Fibroblast of mammary gland (primary cell): Measurements from ENCODE around the gene KIFBP.
"Not testable (repeated sequence)": the region's sequence is repeated elsewhere in the genome, so short reads cannot be mapped to it uniquely, and the experiment has no call there.

Experiments
- DNase-seq: peaks from one replicate; pipeline ENCODE4 v3.0.0-alpha.2; 2010; ENCODE audit warnings: low read depth
- H3K4me3 ChIP-seq: 2 replicates; pipeline ENCODE4 v1.5.1; 2011; ENCODE audit warnings: low read depth, mild to moderate bottlenecking, low read length, moderate library complexity; ENCODE audit not compliant: control insufficient read depth
- TF ChIP-seq, protein P1 (sequence below): conservative IDR thresholded peaks from 2 replicates; pipeline ENCODE4 v1.5.1; 2011; ENCODE audit warnings: low read depth, low read length, inconsistent platforms; ENCODE audit not compliant: control insufficient read depth, insufficient read depth

Gene KIFBP

DNA sequence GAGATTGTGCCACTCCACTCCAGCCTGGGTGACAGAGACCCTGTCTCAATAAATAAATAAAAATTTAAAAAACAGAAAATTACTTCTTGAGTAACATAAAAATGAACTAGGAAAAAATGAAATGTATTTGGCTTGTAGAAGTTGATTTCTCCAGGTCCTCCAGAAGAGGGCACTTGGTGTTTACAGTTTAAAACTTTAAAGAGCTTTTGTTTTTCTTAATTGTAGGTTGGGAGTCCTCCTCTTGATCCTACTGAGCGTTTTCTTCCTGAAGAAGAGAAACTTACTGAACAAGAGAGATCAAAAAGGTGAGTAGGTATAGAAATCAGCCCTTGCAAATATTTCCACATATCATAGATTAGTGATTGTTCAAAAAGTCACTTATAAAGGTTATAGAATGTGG is 16.2 kb downstream of the KIFBP start:
- no peak overlapping the region for H3K4me3 ChIP-seq
- TF ChIP-seq, protein P1, sequence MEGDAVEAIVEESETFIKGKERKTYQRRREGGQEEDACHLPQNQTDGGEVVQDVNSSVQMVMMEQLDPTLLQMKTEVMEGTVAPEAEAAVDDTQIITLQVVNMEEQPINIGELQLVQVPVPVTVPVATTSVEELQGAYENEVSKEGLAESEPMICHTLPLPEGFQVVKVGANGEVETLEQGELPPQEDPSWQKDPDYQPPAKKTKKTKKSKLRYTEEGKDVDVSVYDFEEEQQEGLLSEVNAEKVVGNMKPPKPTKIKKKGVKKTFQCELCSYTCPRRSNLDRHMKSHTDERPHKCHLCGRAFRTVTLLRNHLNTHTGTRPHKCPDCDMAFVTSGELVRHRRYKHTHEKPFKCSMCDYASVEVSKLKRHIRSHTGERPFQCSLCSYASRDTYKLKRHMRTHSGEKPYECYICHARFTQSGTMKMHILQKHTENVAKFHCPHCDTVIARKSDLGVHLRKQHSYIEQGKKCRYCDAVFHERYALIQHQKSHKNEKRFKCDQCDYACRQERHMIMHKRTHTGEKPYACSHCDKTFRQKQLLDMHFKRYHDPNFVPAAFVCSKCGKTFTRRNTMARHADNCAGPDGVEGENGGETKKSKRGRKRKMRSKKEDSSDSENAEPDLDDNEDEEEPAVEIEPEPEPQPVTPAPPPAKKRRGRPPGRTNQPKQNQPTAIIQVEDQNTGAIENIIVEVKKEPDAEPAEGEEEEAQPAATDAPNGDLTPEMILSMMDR = peak; percentile 61
- DNase-seq = peak; percentile 72

GRCh38 chr10:69005704-69006485 is 17.3 kb downstream of the KIFBP start:
- H3K4me3 ChIP-seq = no peak overlapping the region
- no peak for DNase-seq
- TF ChIP-seq, protein P1 = no peak

- TF ChIP-seq, protein P1 = no peak
- DNase-seq = no peak
- no peak overlapping the region for H3K4me3 ChIP-seq
These were observed 18.7 kb downstream of the KIFBP start for GRCh38 chr10:69007260-69007659.

- TF ChIP-seq, protein P1 = no peak
- H3K4me3 ChIP-seq = no peak overlapping the region
- peak; percentile 90 for DNase-seq
These were observed 20.8 kb downstream of the KIFBP start for GRCh38 chr10:69009360-69009759.

DNA sequence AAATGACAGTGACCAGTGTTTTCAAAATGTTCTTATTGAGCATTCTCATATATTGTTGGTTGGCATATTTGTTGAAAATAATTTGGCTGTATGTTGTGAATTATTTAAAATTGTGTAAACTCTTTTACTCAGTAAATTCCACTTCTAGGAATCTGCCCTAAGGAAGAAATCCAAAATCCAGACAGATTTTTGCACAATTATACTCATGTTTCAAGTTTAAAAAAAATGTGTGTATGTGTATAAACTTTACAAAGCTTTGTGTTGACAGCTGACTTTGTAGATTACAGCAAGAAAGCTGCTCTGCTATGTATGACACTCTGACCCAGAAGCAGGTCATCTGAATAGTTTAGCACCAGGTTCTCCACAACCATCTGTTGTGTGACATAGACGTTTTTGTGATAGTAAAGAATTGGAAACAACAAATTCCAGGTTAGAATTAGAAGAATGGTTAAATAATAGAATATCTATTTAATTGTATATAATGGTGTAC is 21.6 kb downstream of the KIFBP start:
- TF ChIP-seq, protein P1 = no peak
- H3K4me3 ChIP-seq = no peak overlapping the region
- DNase-seq = no peak

DNA sequence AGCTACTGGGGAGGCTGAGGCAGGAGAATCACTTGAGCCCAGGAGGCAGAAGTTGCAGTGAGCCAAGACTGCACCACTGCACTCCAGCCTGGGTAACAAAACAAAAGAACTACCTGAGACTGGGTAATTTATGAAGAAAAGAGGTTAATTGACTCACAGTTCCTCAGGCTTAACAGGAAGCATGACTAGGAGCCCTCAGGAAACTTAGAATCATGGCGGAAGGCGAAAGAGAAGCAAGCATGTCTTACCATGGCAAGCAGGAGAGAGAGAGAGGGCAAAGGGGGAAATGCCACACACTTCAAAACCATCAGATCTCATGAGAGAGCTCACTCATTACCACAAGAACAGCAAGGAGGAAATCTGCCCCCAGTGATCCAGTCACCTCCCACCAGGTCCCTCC is 24.2 kb downstream of the KIFBP start:
- not testable (repeated sequence) for DNase-seq, H3K4me3 ChIP-seq

- no peak overlapping the region for H3K4me3 ChIP-seq
- TF ChIP-seq, protein P1 = no peak
- DNase-seq = no peak
These were observed 25.6 kb downstream of the KIFBP start for GRCh38 chr10:69014171-69014570.
